ENCODE results near the gene WDFY3.

DNA sequence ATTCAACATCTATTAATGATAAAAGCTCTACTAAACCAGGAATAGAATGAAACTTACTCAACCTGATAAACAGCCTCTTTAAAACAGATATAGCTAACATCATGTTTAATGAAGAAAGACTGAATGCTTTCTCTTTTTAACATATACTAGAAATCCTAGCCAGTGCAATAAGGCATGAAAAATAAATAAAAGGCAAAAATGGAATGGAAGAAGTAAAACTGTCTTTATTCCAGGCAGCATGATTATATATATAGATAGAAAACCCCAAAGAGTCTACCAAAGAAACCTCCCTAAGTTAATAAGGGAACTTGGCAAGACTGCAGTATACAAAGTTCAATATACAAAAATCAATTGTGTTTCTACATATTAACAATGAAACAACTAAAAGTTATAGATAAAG is 25.5 kb downstream of the WDFY3 start:
- TF ChIP-seq, protein P1, sequence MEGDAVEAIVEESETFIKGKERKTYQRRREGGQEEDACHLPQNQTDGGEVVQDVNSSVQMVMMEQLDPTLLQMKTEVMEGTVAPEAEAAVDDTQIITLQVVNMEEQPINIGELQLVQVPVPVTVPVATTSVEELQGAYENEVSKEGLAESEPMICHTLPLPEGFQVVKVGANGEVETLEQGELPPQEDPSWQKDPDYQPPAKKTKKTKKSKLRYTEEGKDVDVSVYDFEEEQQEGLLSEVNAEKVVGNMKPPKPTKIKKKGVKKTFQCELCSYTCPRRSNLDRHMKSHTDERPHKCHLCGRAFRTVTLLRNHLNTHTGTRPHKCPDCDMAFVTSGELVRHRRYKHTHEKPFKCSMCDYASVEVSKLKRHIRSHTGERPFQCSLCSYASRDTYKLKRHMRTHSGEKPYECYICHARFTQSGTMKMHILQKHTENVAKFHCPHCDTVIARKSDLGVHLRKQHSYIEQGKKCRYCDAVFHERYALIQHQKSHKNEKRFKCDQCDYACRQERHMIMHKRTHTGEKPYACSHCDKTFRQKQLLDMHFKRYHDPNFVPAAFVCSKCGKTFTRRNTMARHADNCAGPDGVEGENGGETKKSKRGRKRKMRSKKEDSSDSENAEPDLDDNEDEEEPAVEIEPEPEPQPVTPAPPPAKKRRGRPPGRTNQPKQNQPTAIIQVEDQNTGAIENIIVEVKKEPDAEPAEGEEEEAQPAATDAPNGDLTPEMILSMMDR (optimal IDR thresholded peaks at IDR 0.05 in 1 of 3, IDR thresholded peaks at IDR 0.05 in 1 of 3, conservative IDR thresholded peaks at IDR 0.05 in 1 of 3; ENCODE audit: extremely low read depth in 1 of 3, insufficient read depth in 2 of 3, low read length in 3 of 3): no peak
- no peak for TF ChIP-seq EZH2 (IDR thresholded peaks at IDR 0.05; ENCODE audit: low read length)
